Thyroid gland (tissue), 4 donors: ENCODE results near the gene GDI2. TPM values are rescaled to one million over a fixed set of nuclear protein-coding genes. Genes with fewer than 3 reads are reported as not detected.
"Not testable (repeated sequence)": the region's sequence is repeated elsewhere in the genome, so short reads cannot be mapped to it uniquely, and the experiment has no call there.

ENCODE experiments used
- DNase-seq, 2 donors: peaks; one replicate each; pipeline ENCODE4 v3.0.0-alpha.2; 2019
- H3K27ac ChIP-seq, 3 donors: fragments of 200-600 bp; sonication (generic); 1 replicate in 2 of 3; 2 replicates in 1 of 3; pipeline ENCODE4 v1.5.1; 2016 to 2019; ENCODE audit warnings: mild to moderate bottlenecking in 1 of 3, moderate library complexity in 1 of 3
- H3K27me3 ChIP-seq: fragments of 200-600 bp; sonication (generic); one replicate; pipeline ENCODE4 v1.5.1; 2019
- H3K36me3 ChIP-seq, 2 donors: fragments of 200-600 bp; sonication (generic); one replicate each; pipeline ENCODE4 v1.5.1; 2016 to 2019
- H3K4me1 ChIP-seq, 2 donors: fragments of 200-600 bp; sonication (generic); one replicate each; pipeline ENCODE4 v1.5.1; 2017 to 2019
- H3K4me3 ChIP-seq, 3 donors: fragments of 200-600 bp; sonication (generic); replicated peaks in 1 of 3; 1 replicate in 2 of 3; 2 replicates in 1 of 3; pipeline ENCODE4 v1.5.1; 2016; ENCODE audit warnings: mild to moderate bottlenecking in 1 of 3
- H3K9me3 ChIP-seq: fragments of 200-600 bp; sonication (generic); one replicate; pipeline ENCODE4 v1.5.1; 2017
- CTCF ChIP-seq, 6 experiments: fragments of 200-600 bp in 3 of 6; fragments of 450-650 bp in 3 of 6; sonication (generic) in 3 of 6; IDR thresholded peaks; one replicate each; pipeline ENCODE4 v1.5.1; 2016 to 2019; ENCODE audit warnings: antibody characterized with exemption in 6 of 6, mild to moderate bottlenecking in 2 of 6, inconsistent platforms in 1 of 6, moderate library complexity in 1 of 6
- POLR2A ChIP-seq, 2 donors: fragments of 450-650 bp; IDR thresholded peaks; one replicate each; pipeline ENCODE4 v1.6.1; 2017; ENCODE audit warnings: antibody characterized with exemption in 2 of 2, mild to moderate bottlenecking in 2 of 2, moderate library complexity in 1 of 2
- WGBS, 2 donors: methylation state at CpG; one replicate each; pipeline ENCODE4 v1.1.5; 2017; 5-methylcytosine and 5-hydroxymethylcytosine counted together
- intact Hi-C: fragments of 100-400 bp; cut with DNase I; formaldehyde crosslinking; loops from one replicate; pipeline ENCODE4 v1.15.1; 2023
- total RNA-seq, 4 donors: library from RNA; depleted of rRNA; stranded (reverse); fragments of >200 nt; gene quantifications; one replicate each; pipeline ENCODE4 v1.2.3, GENCODE V29; 2016

GDI2 gene
- total RNA-seq, 4 donors from 2014 or later = 189 to 281 (median 236) TPM

- Histone ChIP-seq H3K27me3 (no peaks in the 10 kb centered on the region), H3K4me3 (no peak overlapping the region), H3K9me3 (no peaks in the 10 kb centered on the region), H3K27ac (no peak overlapping the region), H3K4me1 (no peaks in the 10 kb centered on the region), H3K36me3 (no peaks in the 10 kb centered on the region)
- 80 to 85% methylated on average over 6 of the region's 6 CpGs for WGBS, 2 donors
- no peak for DNase-seq
- TF ChIP-seq POLR2A (IDR thresholded peaks at IDR 0.05) (no peak), CTCF (IDR thresholded peaks at IDR 0.05) (no peak)
- intact Hi-C loops = no loop called here
Observed at GRCh38 chr10:5827841-5828240, 14.6 kb upstream of the GDI2 start.

DNA sequence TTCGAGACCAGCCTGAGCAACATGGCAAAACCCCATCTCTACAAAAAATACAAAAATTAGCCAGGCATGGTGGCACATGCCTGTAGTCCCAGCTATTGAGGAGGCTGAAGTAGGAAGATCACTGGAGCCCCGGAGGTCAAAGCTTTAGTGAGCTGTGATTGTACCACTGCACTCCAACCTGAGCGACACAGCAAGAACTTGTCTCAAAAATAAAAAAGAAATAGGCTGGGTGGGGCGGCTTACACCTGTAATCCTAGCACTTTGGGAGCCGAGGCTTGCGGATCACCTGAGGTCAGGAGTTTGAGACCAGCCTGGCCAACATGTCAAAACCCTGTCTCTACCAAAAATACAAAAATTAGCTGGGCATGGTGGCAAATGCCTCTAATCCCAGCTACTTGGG lies 13.3 kb upstream of the GDI2 start:
- WGBS, 2 donors = 95 to 96% methylated on average over 6 of the region's 6 CpGs
- H3K36me3 ChIP-seq, H3K27ac ChIP-seq, H3K9me3 ChIP-seq, H3K4me3 ChIP-seq, H3K4me1 ChIP-seq, intact Hi-C loops, H3K27me3 ChIP-seq, DNase-seq: not testable (repeated sequence)

DNA sequence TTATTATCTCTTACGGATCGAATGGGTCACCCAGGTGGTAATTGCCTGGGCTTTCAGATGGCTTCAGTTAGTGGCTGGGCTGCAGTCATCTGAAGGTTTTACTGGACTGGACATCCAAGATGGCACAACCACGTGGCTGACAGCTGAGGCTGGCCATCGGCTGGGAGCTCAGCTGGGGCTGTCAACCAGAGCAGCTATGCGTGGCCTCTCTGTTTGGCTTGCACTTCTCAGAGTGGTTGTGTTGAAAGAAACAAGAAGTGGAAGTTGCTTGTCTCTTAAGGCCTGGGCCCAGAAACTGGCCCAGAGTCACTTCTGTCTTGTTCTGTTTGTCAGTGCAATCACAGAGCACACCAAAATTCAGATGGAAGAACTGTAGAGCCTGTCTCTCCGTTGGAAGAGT lies 5.7 kb upstream of the GDI2 start:
- H3K4me1 ChIP-seq = peaks cover 3 to 11% of the 10 kb centered on the region in 2 donors
- no peak overlapping the region for H3K4me3 ChIP-seq
- no peak overlapping the region for H3K27ac ChIP-seq
- no peaks in the 10 kb centered on the region for H3K36me3 ChIP-seq
- intact Hi-C loops = loop anchor here (5.0 to 10.0 kb wide), 2 partner anchors 68 to 134 kb away; partner anchors contain the start of genes ANKRD16 and TASOR2
- 76 to 81% methylated on average over 6 of the region's 6 CpGs for WGBS, 2 donors
- DNase-seq = no peak
- TF ChIP-seq CTCF (IDR thresholded peaks at IDR 0.05) = no peak
- no peak for TF ChIP-seq POLR2A (IDR thresholded peaks at IDR 0.05)
- H3K27me3 ChIP-seq = no peaks in the 10 kb centered on the region
- H3K9me3 ChIP-seq = no peaks in the 10 kb centered on the region

GRCh38 chr10:5818048-5818331 lies 4.8 kb upstream of the GDI2 start:
- Histone ChIP-seq H3K4me1 (peaks cover 3 to 11% of the 10 kb centered on the region in 2 donors), H3K4me3 (no peak overlapping the region), H3K9me3 (no peaks in the 10 kb centered on the region), H3K27ac (no peak overlapping the region), H3K36me3 (no peaks in the 10 kb centered on the region), H3K27me3 (no peaks in the 10 kb centered on the region)
- TF ChIP-seq CTCF (IDR thresholded peaks at IDR 0.05) (no peak), POLR2A (IDR thresholded peaks at IDR 0.05) (no peak)
- DNase-seq = no peak
- intact Hi-C loops = loop anchor here (5.0 to 10.0 kb wide), 2 partner anchors 69 to 133 kb away; partner anchors contain the start of genes ANKRD16 and TASOR2
- WGBS, 2 donors = 94 to 97% methylated on average over 2 of the region's 2 CpGs

- intact Hi-C loops = loop anchor here (5.0 to 10.0 kb wide), 2 partner anchors 70 to 133 kb away; partner anchors contain the start of genes ANKRD16 and TASOR2
- H3K4me1 ChIP-seq = peaks cover 3 to 11% of the 10 kb centered on the region in 2 donors
- H3K27ac ChIP-seq = no peak overlapping the region
- no peaks in the 10 kb centered on the region for H3K36me3 ChIP-seq
- no peak for DNase-seq
- WGBS, 2 donors = 93 to 94% methylated on average over 4 of the region's 4 CpGs
- H3K9me3 ChIP-seq = no peaks in the 10 kb centered on the region
- no peak overlapping the region for H3K4me3 ChIP-seq
- TF ChIP-seq CTCF (IDR thresholded peaks at IDR 0.05) (no peak), POLR2A (IDR thresholded peaks at IDR 0.05) (no peak)
- no peaks in the 10 kb centered on the region for H3K27me3 ChIP-seq
Observed at GRCh38 chr10:5817322-5818047, 4.3 kb upstream of the GDI2 start.
